HG02884 (cell line): Measurements from ENCODE around the gene CPA1.
"Not testable (repeated sequence)": the region's sequence is repeated elsewhere in the genome, so short reads cannot be mapped to it uniquely, and the experiment has no call there.

Experiments used
- ATAC-seq: cut with Tn5 transposase; IDR thresholded peaks from one replicate; pipeline ENCODE4 v1.9.1; 2021; ENCODE audit warnings: mild to moderate bottlenecking, moderate library complexity; ENCODE audit not compliant: unreplicated experiment

The CPA1 gene

DNA sequence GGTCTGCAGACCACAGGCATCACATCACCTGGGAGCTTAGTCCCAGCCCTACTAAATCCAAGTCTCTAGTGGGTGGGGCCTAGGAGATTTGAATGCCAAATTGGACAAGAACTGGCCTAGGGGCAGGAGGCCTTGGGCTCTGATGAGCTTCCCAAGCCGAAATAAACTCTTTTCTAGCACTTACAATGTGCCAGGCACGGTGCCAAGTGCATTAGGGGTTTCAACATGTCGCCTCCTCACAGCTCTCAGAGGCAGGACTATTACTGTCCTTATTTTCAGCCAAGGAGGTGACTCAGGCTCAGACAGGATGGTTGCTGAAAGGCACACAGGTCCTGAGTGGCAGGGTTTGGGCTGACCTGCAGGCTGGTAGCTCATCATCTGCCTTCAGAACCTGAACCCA, 9.2 kb upstream of the CPA1 start:
- ATAC-seq, result no peak

DNA sequence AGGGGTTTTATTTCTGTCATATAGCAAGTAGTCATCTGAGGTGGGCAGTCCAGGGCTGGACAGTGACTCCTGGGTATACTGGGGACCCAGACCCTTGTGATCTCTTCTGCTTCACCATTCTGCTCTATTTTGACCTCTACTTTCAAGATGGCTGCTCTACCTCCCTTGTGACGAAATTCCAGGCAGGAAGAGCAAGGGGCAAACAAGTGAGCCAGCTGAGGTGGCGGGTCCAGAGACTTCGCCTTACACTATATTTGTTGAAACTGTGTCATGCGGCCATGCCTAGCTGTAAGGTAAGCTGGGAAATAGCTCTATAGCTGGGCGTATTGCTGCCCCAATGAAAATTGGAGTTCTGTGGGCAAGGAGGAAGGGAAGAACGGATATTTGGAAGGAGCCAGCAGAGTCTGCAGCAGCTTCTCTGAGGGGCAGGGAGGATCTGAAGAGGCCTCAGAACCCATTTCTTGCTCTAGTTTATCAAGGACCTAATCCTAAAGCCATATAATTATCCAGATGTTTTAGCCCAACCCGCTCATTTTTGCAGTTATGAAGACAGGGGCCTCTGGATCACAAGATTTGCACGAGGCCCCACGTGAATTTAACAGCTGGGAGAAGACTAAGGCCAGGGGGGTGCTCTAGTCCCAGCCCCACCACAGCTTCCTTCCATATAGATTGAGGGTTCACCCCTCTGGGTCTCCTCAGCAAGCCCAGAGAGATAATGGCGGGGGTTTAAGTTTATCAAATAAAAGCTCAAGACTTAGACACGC, 7.7 kb upstream of the CPA1 start:
- no peak for ATAC-seq

DNA sequence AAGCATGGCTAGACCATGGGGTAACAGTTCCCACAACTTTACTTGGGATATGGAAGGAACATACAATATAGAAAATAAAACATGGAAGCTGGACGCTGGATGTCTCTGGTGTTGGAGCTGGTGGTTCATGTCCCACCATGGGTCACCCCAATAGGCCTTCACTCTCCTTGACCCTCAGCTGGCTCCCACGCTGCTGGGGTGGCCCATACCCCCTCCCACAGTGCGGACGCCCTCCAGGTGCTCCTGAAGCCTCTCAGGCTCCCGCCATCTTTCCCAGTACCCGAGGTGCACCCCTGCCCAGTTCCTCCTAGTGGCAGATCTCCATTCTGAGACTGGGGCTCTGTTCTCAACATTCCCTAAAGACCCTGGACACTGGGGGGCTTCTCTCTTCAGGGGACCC, 5.8 kb upstream of the CPA1 start:
- no peak for ATAC-seq

DNA sequence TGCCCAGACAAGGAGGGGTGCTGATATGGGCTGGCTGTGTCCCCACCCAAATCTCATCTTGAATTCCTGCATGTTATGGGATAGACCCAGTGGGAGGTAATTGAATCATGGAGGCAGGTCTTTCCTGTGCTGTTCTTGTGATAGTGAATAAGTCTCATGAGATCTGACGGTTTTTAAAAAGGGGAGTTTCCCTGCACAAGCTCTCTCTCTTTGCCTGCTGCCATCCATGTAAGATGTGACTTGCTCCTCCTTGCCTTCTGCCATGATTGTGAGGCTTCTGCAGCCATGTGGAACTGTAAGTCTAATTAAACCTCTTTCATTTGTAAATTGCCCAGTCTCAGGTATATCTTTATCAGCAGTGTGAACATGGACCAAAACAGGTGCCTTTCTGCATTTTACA, 3.8 kb upstream of the CPA1 start:
- not testable (repeated sequence) for ATAC-seq

DNA sequence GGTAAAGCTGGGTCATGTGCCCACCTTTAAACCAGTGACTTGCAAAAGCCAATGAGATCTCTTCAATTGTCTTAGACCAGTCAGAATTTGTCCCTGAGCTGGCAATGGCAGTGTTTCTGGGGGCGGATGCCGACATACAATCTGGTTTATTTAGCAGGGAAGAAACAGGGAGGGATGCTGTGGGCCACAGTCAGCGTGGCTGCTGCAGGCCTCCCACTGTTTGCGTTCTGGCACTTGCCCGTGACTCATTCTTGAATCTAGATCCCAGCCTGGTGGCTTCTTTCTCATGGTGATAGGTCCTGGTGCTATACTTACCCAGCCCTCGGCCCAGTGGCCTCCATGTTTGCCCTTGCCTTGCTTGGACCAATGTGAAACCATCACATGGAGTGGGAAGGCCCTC, 3.1 kb upstream of the CPA1 start:
- no peak for ATAC-seq

DNA sequence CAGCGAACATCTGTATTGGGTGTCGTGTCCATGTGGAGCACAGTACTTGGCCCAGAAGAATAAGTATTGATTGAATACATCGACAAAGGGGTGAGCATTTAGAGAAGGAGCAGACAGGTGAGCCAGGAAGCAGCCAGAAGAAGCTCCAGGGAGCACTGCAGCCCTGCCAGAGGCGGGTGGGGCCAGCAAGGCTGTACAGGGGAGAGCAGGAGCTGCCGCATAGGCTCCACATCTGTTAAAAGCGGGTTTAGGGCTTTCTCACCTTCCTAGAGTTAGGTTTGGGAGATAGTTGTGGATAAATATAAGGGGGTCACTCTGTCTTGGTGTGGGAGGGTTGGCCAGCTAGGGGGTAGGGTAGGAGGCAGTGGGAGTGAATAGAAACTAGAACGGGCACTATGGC, 1.3 kb upstream of the CPA1 start:
- ATAC-seq, result no peak

DNA sequence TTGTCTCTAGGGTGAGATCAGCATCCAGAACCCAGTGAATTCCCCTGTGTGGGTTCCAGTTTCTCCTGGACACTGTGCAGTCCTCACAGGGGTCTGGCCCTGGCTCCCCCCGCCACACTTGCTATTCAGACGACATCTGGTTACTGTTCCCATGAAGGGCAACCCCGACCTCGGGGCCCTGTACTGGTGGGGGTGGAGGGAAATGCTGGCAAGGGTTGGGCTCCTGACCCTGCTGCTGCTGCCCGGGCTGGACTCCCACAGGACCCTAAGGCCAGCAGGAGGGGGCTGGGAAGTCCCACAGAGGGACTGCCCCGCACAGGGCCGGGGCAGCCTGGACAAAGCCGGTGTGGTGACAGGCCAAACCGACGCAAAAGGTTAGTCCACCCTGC, 768 bp upstream of the CPA1 start:
- ATAC-seq, result no peak

DNA sequence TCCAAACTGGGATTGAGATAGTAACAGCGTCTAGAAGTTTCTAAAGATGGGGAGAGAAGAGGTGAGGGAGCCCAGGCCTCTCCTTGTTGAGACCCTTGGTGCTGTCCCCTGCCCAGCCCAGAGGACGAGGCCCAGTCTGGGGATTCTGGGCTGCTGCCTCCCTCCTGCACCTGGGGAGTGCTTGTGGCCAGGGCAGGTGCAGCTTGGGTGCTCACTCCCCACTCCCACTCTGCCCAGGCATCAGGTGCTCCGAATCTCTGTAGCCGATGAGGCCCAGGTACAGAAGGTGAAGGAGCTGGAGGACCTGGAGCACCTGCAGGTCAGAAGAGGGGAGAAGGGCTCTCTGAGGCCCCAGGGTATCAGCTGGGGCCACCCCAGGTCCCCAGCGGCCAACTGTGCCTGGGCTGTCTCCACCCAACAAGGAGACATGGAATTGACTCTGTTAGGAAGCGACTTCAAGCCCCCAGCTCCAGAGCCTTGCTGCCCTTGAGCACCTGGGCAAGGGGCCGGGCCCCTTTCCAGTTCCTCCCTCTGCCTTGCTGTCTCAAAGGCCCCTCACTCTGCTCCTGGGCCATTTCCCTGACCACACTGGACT, 664 bp downstream of the CPA1 start:
- ATAC-seq, result no peak

DNA sequence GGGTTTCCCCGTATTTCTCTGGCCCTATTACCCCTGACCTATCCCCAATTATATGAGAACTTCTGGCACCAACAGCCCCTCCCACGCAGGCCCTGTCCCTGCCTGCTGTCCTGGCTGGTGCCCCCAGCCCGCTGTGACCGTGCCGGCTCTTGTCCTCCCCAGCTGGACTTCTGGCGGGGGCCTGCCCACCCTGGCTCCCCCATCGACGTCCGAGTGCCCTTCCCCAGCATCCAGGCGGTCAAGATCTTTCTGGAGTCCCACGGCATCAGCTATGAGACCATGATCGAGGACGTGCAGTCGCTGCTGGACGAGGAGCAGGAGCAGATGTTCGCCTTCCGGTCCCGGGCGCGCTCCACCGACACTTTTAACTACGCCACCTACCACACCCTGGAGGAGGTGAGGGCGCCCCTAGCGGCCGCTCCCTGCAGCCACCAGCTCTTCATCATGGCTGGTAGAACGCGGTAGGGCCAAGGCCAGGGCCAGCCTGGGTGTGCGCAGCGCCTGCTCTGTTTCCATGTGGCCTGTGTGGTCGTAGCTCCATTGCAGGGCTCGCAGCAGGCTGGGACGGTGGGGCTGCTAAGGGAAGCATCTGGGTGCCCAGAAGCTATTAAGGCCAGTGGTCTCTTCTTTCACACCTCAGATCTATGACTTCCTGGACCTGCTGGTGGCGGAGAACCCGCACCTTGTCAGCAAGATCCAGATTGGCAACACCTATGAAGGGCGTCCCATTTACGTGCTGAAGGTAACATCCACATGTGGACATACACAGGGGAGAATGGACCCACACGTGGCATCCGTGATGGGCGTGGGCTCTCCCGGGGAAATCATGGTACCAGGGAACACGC, 1.4 kb downstream of the CPA1 start:
- no peak for ATAC-seq

DNA sequence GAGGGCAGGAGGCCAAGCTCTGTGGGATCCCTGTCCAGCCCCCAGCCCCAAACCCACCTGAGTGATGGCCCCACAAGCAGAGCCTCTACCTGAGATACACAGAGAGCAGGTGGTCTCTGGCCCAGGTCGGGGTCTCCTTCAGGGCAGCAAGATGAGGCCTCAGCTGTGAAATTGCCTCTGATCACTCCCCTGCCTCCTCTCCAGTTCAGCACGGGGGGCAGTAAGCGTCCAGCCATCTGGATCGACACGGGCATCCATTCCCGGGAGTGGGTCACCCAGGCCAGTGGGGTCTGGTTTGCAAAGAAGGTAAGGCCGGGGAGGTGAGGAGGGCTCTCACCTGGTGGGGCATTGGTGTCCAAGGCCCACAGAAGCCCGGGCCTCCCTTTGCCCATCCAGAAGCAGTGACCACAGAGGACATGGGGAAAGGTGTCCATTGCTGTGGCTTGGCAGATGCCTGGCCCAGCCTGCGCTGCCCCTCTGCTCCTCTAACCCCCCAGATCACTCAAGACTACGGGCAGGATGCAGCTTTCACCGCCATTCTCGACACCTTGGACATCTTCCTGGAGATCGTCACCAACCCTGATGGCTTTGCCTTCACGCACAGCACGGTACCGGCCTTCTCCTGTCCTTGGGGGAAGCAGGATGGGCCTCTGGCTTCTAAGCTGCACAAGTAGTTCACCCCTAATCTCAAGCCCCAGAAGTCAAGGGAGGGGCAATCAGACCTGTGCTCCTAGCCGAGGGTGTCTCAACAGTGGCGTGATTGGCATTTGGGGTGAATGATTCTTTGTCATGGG, 3.1 kb downstream of the CPA1 start:
- no peak for ATAC-seq

DNA sequence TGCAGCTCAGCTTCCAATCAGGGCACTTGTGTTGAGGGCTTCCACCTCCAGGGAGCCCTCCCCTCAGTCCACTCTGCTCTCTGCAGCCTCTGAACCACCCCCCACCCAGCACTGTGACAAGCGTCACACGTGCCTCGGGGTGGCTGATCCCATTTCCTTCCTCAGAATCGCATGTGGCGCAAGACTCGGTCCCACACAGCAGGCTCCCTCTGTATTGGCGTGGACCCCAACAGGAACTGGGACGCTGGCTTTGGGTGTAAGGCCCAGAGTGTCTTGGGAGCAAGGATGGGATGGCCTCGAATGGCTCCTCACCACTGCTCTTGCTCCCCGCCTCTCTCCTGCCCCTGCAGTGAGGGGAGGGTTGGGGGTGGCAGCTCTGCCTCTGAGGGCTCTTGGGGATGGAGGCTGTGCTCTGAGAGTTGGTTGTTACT, 4.1 kb downstream of the CPA1 start:
- ATAC-seq, result no peak

DNA sequence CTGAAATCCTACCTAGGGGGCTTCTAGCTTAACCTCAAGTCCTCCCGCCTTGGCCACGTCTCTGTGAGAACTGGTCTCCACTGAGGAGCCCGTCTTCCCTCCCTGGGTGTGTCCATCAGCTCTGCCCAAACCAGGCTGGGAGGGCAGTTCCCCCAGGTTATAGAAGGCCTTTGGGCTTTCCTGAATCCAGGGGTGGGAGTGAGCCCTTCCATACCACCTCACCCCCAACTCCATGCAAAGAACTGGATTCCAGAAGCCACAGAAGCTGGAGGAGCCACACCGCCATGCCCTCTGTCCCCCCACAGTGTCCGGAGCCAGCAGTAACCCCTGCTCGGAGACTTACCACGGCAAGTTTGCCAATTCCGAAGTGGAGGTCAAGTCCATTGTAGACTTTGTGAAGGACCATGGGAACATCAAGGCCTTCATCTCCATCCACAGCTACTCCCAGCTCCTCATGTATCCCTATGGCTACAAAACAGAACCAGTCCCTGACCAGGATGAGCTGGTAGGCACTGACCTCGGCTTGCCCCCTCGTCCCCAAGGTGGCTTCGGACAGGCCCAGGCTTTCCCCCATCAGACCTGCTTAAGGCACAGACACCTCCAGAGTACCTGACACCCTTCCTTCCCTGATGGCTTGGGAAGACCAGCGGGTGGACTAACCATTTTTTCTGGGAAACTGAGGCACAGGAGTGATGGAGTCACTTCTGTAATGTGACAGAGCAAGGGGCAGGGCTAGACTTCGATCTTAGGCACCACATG, 4.7 kb downstream of the CPA1 start:
- ATAC-seq, result no peak

DNA sequence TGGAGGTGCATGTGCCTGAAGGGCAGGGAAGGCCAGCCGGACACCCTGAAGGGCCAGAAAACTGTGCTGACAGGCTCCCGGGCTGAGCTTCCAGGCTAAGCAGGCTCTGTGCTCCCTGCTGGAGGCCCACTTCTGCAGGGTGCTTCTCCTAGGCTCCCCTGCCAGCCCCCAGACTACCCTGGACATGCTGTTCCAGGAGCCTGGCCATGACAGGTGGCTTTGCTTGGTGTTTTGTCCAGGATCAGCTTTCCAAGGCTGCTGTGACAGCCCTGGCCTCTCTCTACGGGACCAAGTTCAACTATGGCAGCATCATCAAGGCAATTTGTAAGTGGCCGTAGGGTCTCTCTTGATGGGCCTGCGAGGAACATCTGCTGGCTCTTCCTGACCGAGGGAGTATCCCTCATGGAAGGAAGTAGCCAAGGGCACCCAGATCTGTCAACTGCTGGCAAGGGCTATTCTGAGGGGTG, 5.3 kb downstream of the CPA1 start:
- no peak for ATAC-seq

DNA sequence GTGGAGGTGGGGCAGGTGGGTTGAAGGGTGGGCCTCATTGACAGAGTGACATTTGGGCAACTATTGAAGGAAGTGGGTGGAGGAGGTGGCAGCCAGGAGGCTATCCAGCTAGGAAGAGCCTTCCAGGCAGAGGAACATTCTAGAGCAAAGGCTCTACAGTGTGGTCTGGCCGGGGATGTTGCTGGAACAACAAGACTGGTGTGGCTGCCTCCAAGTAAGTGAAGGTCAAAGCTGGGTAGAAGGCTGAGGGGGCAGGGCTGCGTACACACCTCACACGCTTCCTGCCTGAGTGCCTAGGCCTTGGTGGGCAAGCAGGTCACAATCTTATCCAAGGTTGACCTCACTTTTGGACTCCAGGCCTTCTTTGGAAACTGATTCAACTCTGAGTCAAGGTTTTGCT, 6.6 kb downstream of the CPA1 start:
- no peak for ATAC-seq

DNA sequence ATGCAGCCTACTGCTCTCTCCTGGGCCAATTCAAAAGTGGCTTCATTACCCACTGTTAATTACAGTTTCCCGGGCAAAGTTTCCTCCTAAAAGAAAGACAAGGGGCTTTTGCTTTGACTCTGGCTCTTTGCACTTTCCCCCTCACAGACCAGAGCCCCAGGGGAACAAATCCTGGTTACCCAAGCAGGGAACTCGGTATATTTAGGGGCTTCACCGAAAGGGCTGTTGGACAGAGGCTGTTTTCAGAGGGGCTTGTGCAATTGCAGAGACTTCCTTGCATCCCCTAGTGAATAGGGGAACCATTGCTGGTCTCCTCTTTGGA, 7.0 kb downstream of the CPA1 start:
- no peak for ATAC-seq

DNA sequence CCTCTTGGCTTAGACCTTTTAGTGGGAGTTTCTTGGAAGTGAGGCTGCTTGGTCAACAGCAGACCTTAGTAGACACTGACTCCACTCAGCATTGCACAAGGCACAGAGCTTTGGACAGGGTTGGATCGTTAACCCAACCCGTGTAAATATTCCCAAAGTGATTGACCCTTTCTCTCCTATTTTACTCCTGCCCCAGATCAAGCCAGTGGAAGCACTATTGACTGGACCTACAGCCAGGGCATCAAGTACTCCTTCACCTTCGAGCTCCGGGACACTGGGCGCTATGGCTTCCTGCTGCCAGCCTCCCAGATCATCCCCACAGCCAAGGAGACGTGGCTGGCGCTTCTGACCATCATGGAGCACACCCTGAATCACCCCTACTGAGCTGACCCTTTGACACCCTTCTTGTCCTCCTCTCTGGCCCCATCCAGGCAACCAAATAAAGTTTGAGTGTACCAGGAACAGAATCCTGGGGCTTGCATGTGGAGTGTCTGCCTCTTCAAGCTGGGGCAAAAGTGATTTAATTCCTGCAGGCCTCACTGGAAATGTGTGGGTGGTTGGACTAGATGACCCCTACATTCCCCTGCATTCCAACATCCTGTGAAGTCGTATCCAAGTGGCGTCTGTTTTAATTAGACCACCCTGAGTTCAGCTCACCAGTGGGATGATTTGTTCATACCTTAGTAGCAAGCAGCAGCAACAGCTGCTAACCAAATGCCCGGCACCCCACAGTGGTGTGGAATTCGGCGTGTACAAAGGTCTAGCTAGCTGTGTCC, 7.5 kb downstream of the CPA1 start:
- no peak for ATAC-seq

DNA sequence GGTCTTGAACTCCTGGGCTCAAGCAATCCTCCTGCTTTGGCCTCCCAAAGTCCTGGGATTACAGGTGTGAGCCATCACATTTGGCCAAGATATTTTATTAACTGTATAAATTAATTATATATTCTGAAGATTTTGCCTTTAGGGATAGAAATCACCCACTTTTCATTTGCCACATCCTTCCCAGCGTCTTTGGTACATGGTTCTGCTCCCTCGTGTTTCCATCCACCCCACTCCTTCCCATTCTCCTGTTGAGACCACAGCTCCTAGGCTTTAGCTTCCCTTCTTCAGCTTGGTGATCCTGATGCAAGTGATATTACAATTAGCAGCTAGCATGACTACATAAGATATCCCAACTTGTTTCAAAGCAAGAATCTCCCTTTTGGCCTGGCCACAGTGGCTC, 8.4 kb downstream of the CPA1 start:
- no peak for ATAC-seq

DNA sequence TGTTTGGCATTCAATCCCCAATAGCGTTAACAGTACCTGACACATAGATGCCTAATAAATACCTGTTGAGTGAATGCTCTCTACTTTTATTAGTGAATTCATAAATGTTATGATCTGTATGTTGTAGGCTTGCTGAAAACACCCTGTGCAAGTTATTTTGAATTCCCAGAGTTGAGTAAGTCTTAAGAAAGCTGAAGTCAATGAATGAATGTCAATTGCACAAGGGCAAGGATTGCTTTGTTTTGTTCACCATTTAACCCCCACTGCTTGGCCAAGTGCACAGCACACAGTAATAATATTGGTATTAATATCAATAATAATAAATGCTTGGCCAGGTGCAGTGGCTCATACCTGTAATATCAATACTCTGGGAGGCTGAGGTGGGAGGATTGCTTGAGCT, 10.2 kb downstream of the CPA1 start:
- ATAC-seq, result no peak

DNA sequence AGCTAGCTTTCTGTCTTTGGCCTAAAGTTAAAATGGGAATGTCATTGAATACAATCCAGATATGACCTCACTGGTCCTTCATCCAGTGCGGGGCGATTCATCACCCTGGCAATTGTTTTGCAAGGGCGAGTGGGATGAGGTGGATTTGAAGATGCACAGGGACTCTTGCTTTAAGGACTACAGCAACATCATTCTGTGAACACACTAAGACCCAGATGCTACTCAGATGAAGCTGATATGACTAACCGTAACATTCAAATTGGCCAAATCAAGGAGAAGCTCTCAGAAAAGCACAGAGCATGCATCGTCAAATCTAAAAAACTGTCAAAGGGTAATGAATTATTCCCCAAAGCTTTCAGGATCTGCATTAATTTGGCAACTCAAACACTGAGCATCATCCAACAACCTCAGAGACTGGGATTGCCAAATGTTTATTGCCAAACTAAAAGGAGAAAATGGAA, 12.8 kb downstream of the CPA1 start:
- ATAC-seq, result no peak
